ENCODE measurements around the gene FAM184B.

The FAM184B gene

GRCh38 chr4:17667653-17668201 is 113.7 kb downstream of the FAM184B start:
- H3K9ac ChIP-seq (ENCODE audit: low read depth, low read length, poor library complexity, severe bottlenecking), result no peak overlapping the region
- H3K9me2 ChIP-seq (replicated peaks; ENCODE audit: low read depth, low read length), result no peaks in the 10 kb centered on the region
- no peaks in the 10 kb centered on the region for H3K27me3 ChIP-seq (ENCODE audit: insufficient read depth, low read length, poor library complexity, severe bottlenecking)
- H3K4me1 ChIP-seq (ENCODE audit: insufficient read depth, low read length, poor library complexity, severe bottlenecking), result peaks cover 44% of the 10 kb centered on the region
- no peaks in the 10 kb centered on the region for H4K20me1 ChIP-seq (ENCODE audit: insufficient read depth, low read length, poor library complexity, severe bottlenecking)
- H3F3A ChIP-seq (ENCODE audit: low read depth), result 0 out of 2 replicates have a peak, but pooled peaks cover 4% of the 10 kb centered on the region
- TF ChIP-seq CTCF (conservative IDR thresholded peaks at IDR 0.05; ENCODE audit: low read length), result no peak
- no peaks in the 10 kb centered on the region for H3K79me2 ChIP-seq (ENCODE audit: insufficient read depth, low read length)
- no peaks in the 10 kb centered on the region for H3K36me3 ChIP-seq (ENCODE audit: insufficient read depth, low read length)
- H3K4me2 ChIP-seq (ENCODE audit: low read depth, low read length, poor library complexity, severe bottlenecking), result no peak overlapping the region
- no peak overlapping the region for H3K4me3 ChIP-seq (ENCODE audit: low read length, poor library complexity, severe bottlenecking)
- no peaks in the 10 kb centered on the region for H3K9me3 ChIP-seq (ENCODE audit: insufficient read depth, low read depth, low read length)
- H2AFZ ChIP-seq (ENCODE audit: low read length), result peak overlapping the region; percentile 48; the same call in 1 of the 2 replicates

DNA sequence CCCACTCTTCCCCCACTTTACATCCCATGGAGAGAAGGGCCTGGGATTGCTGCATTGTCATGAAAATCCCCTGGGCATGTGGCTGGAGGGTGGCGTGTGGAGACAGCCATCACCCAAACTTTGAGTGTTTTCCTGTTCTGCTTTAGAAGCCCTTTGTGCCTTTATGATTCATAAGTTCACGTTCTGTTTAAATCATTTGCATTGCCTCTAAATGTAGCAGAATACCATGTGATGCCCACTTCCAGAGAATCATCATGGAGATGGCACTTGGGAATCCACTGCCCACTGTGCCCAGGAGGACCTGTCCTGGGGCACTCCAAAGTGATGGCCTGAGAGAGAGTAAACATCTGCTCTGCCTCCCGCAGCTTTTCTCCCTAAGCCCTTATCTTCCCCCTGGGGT is 114.2 kb downstream of the FAM184B start:
- H3F3A ChIP-seq (ENCODE audit: low read depth), result 0 out of 2 replicates have a peak, but pooled peaks cover 4% of the 10 kb centered on the region
- H3K9me3 ChIP-seq (ENCODE audit: insufficient read depth, low read depth, low read length), result no peaks in the 10 kb centered on the region
- H3K27me3 ChIP-seq (ENCODE audit: insufficient read depth, low read length, poor library complexity, severe bottlenecking), result no peaks in the 10 kb centered on the region
- H3K9me2 ChIP-seq (replicated peaks; ENCODE audit: low read depth, low read length), result no peaks in the 10 kb centered on the region
- H3K4me2 ChIP-seq (ENCODE audit: low read depth, low read length, poor library complexity, severe bottlenecking), result no peak overlapping the region
- no peak overlapping the region for H3K9ac ChIP-seq (ENCODE audit: low read depth, low read length, poor library complexity, severe bottlenecking)
- peaks cover 44% of the 10 kb centered on the region for H3K4me1 ChIP-seq (ENCODE audit: insufficient read depth, low read length, poor library complexity, severe bottlenecking)
- TF ChIP-seq CTCF (conservative IDR thresholded peaks at IDR 0.05; ENCODE audit: low read length) (no peak), EZH2phosphoT487 (IDR thresholded peaks at IDR 0.05; ENCODE audit: borderline replicate concordance) (no peak)
- no peaks in the 10 kb centered on the region for H4K20me1 ChIP-seq (ENCODE audit: insufficient read depth, low read length, poor library complexity, severe bottlenecking)
- no peaks in the 10 kb centered on the region for H3K79me2 ChIP-seq (ENCODE audit: insufficient read depth, low read length)
- H3K4me3 ChIP-seq (ENCODE audit: low read length, poor library complexity, severe bottlenecking), result no peak overlapping the region
- no peaks in the 10 kb centered on the region for H3K36me3 ChIP-seq (ENCODE audit: insufficient read depth, low read length)
- H2AFZ ChIP-seq (ENCODE audit: low read length), result peak overlapping the region; percentile 48; the same call in 1 of the 2 replicates

- Histone ChIP-seq H3K9me2 (replicated peaks; ENCODE audit: low read depth, low read length) (no peaks in the 10 kb centered on the region), H3K4me3 (ENCODE audit: low read length, poor library complexity, severe bottlenecking) (peak overlapping the region; percentile 67), H2AFZ (ENCODE audit: low read length) (0 out of 2 replicates have a peak overlapping the region, but pooled peaks have one; percentile 55), H3K27me3 (ENCODE audit: insufficient read depth, low read length, poor library complexity, severe bottlenecking) (no peaks in the 10 kb centered on the region), H4K20me1 (ENCODE audit: insufficient read depth, low read length, poor library complexity, severe bottlenecking) (no peaks in the 10 kb centered on the region), H3K9me3 (ENCODE audit: insufficient read depth, low read depth, low read length) (no peaks in the 10 kb centered on the region), H3K79me2 (ENCODE audit: insufficient read depth, low read length) (no peaks in the 10 kb centered on the region), H3K9ac (ENCODE audit: low read depth, low read length, poor library complexity, severe bottlenecking) (peak overlapping the region; percentile 56), H3K4me1 (ENCODE audit: insufficient read depth, low read length, poor library complexity, severe bottlenecking) (peaks cover 34% of the 10 kb centered on the region), H3F3A (ENCODE audit: low read depth) (0 out of 2 replicates have a peak, but pooled peaks cover 4% of the 10 kb centered on the region), H3K36me3 (ENCODE audit: insufficient read depth, low read length) (no peaks in the 10 kb centered on the region), H3K4me2 (ENCODE audit: low read depth, low read length, poor library complexity, severe bottlenecking) (peak overlapping the region; percentile 72)
- TF ChIP-seq CTCF (conservative IDR thresholded peaks at IDR 0.05; ENCODE audit: low read length) (no peak), EZH2phosphoT487 (IDR thresholded peaks at IDR 0.05; ENCODE audit: borderline replicate concordance) (no peak)
Observed at GRCh38 chr4:17665852-17666251, 115.6 kb downstream of the FAM184B start.
